Measurements from ENCODE around the gene CALCOCO2. TPM values are rescaled to one million over a fixed set of nuclear protein-coding genes. Genes with fewer than 3 reads are reported as not detected.
A peak's percentile ranks its signal among the peaks of the same experiment; 100 is the strongest.

Gene CALCOCO2
- total and polyA plus RNA-seq, 2 of the 13 experiments (the other 11 are each of a cell fraction or from before 2014, with no cell fraction given), result 72.9 to 111 TPM

DNA sequence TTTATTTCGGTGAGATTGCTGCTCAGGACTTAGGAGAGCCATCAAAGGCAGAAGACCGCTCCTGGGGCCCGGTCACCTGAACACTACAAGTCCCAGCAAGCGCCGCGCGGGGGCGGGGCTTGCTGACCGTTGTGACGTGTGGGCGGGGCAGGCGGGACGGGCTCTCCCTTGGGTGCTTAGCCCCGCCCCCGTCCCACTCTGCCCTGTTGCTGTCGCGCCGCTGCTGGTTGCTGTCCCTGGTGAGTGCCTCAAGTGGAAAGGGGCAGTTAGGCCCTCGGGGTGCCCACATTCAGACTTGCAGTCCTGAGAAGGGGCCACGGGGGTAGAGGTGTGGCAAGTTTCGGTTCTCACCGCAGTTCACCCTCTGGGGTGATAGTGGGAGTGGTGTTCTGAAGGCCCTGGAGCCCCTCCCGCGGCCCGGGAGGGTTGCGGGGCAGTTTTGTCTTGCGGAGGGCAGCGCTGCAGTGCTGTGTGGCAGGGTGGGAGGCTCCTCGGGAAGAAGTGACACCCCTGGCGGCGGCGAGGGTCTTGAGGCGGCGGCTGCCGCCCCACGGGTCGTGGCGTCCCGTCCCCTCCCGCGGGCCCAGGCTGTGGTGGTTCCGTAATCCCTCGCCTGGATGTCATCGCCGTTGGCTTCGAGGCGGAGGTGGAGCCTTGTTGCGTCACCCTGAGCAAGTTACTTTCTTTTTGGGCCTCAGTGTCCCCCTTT is at the start of gene CALCOCO2 (continued):
- TF ChIP-seq MZF1 (CRISPR knock-in tag; IDR thresholded peaks at IDR 0.05; ENCODE audit: borderline replicate concordance), result 0 out of 2 replicates have a peak, but pooled peaks have one; percentile 47
- TF ChIP-seq, protein P1, sequence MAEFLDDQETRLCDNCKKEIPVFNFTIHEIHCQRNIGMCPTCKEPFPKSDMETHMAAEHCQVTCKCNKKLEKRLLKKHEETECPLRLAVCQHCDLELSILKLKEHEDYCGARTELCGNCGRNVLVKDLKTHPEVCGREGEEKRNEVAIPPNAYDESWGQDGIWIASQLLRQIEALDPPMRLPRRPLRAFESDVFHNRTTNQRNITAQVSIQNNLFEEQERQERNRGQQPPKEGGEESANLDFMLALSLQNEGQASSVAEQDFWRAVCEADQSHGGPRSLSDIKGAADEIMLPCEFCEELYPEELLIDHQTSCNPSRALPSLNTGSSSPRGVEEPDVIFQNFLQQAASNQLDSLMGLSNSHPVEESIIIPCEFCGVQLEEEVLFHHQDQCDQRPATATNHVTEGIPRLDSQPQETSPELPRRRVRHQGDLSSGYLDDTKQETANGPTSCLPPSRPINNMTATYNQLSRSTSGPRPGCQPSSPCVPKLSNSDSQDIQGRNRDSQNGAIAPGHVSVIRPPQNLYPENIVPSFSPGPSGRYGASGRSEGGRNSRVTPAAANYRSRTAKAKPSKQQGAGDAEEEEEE (CRISPR knock-in tag; IDR thresholded peaks at IDR 0.05; ENCODE audit: borderline replicate concordance), result peak; percentile 85; the same call in 1 of the 2 replicates
- peak; percentile 58; the same call in 1 of the 2 replicates for TF ChIP-seq ZNF44 (CRISPR knock-in tag; IDR thresholded peaks at IDR 0.05)
- TF ChIP-seq, protein P2, sequence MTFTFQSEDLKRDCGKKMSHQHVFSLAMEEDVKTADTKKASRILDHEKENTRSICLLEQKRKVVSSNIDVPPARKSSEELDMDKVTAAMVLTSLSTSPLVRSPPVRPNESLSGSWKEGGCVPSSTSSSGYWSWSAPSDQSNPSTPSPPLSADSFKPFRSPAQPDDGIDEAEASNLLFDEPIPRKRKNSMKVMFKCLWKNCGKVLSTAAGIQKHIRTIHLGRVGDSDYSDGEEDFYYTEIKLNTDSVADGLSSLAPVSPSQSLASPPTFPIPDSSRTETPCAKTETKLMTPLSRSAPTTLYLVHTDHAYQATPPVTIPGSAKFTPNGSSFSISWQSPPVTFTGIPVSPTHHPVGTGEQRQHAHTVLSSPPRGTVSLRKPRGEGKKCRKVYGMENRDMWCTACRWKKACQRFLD (CRISPR knock-in tag; IDR thresholded peaks at IDR 0.05; ENCODE audit: borderline replicate concordance), result peak; percentile 80; the same call in 1 of the 2 replicates
- no peak for TF ChIP-seq ZNF614 (CRISPR knock-in tag; IDR thresholded peaks at IDR 0.05; ENCODE audit: borderline replicate concordance)
- peak; percentile 60 for TF ChIP-seq ZBTB43 (CRISPR knock-in tag; conservative IDR thresholded peaks at IDR 0.05)
- TF ChIP-seq MAF1 (CRISPR knock-in tag; IDR thresholded peaks at IDR 0.05; ENCODE audit: borderline replicate concordance), result peak; percentile 26; the same call in 1 of the 2 replicates
- peak; percentile 30; the same call in 1 of the 2 replicates for TF ChIP-seq ARHGAP35 (CRISPR knock-in tag; IDR thresholded peaks at IDR 0.05; ENCODE audit: borderline replicate concordance)
- 0 out of 2 replicates have a peak, but pooled peaks have one; percentile 14 for TF ChIP-seq MIER3 (CRISPR knock-in tag; IDR thresholded peaks at IDR 0.05; ENCODE audit: borderline replicate concordance)
- peak; percentile 31; the same call in 1 of the 2 replicates for TF ChIP-seq HOXD1 (CRISPR knock-in tag; IDR thresholded peaks at IDR 0.05)
- TF ChIP-seq, protein P3, sequence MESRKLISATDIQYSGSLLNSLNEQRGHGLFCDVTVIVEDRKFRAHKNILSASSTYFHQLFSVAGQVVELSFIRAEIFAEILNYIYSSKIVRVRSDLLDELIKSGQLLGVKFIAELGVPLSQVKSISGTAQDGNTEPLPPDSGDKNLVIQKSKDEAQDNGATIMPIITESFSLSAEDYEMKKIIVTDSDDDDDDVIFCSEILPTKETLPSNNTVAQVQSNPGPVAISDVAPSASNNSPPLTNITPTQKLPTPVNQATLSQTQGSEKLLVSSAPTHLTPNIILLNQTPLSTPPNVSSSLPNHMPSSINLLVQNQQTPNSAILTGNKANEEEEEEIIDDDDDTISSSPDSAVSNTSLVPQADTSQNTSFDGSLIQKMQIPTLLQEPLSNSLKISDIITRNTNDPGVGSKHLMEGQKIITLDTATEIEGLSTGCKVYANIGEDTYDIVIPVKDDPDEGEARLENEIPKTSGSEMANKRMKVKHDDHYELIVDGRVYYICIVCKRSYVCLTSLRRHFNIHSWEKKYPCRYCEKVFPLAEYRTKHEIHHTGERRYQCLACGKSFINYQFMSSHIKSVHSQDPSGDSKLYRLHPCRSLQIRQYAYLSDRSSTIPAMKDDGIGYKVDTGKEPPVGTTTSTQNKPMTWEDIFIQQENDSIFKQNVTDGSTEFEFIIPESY (CRISPR knock-in tag; IDR thresholded peaks at IDR 0.05), result 0 out of 2 replicates have a peak, but pooled peaks have one; percentile 5
- TF ChIP-seq ZMAT3 (CRISPR knock-in tag; conservative IDR thresholded peaks at IDR 0.05), result peak; percentile 56; the same call in 1 of the 2 replicates
- TF ChIP-seq ZNF124 (CRISPR knock-in tag; IDR thresholded peaks at IDR 0.05), result no peak
- TF ChIP-seq ZNF138 (CRISPR knock-in tag; IDR thresholded peaks at IDR 0.05; ENCODE audit: low read depth), result no peak
- TF ChIP-seq ATF1 (CRISPR knock-in tag; IDR thresholded peaks at IDR 0.05), result peak; percentile 82
- TF ChIP-seq, protein P4, sequence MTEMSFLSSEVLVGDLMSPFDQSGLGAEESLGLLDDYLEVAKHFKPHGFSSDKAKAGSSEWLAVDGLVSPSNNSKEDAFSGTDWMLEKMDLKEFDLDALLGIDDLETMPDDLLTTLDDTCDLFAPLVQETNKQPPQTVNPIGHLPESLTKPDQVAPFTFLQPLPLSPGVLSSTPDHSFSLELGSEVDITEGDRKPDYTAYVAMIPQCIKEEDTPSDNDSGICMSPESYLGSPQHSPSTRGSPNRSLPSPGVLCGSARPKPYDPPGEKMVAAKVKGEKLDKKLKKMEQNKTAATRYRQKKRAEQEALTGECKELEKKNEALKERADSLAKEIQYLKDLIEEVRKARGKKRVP (CRISPR knock-in tag; IDR thresholded peaks at IDR 0.05), result peak in 1 of 2 experiments; percentile 92; a peak in 2 of 4 replicates
- TF ChIP-seq FOXA3 (CRISPR knock-in tag; IDR thresholded peaks at IDR 0.05), result peak; percentile 42; the same call in 1 of the 2 replicates
- peak; percentile 18; the same call in 1 of the 2 replicates for TF ChIP-seq ZNF331 (CRISPR knock-in tag; IDR thresholded peaks at IDR 0.05)
- TF ChIP-seq TEAD3 (CRISPR knock-in tag; optimal IDR thresholded peaks at IDR 0.05; ENCODE audit: borderline replicate concordance), result no peak
- peak; percentile 20; the same call in 1 of the 2 replicates for TF ChIP-seq GATAD2A (CRISPR knock-in tag; IDR thresholded peaks at IDR 0.05)
- peak; percentile 62 for TF ChIP-seq KMT2A (CRISPR knock-in tag; IDR thresholded peaks at IDR 0.05)
- TF ChIP-seq, protein P5, sequence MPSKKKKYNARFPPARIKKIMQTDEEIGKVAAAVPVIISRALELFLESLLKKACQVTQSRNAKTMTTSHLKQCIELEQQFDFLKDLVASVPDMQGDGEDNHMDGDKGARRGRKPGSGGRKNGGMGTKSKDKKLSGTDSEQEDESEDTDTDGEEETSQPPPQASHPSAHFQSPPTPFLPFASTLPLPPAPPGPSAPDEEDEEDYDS (CRISPR knock-in tag; IDR thresholded peaks at IDR 0.05), result peak; percentile 93
